NK-92 treated with Interleukin-12 subunit alpha and Interleukin-12 subunit beta, amount 100 ng/mL, for 24 hours (cell line): ENCODE data around the gene ULBP1.
"Not testable (repeated sequence)": the region's sequence is repeated elsewhere in the genome, so short reads cannot be mapped to it uniquely, and the experiment has no call there.

Experiments
- DNase-seq: peaks from one replicate; lab custom pipeline; 2025; lab: John Stamatoyannopoulos, UW

ULBP1 gene

GRCh38 chr6:149975400-149975799 lies 11.7 kb downstream of the ULBP1 start:
- no peak for DNase-seq

- no peak for DNase-seq
These were observed 13.5 kb downstream of the ULBP1 start for GRCh38 chr6:149977221-149977620.

- no peak for DNase-seq
These were observed 14.9 kb downstream of the ULBP1 start for GRCh38 chr6:149978610-149979009.

- no peak for DNase-seq
These were observed 15.6 kb downstream of the ULBP1 start for GRCh38 chr6:149979293-149979692.

GRCh38 chr6:149983145-149983544 lies 19.4 kb downstream of the ULBP1 start:
- no peak for DNase-seq

- no peak for DNase-seq
These were observed 21.0 kb downstream of the ULBP1 start for GRCh38 chr6:149984773-149985172.

- DNase-seq = no peak
These were observed 21.8 kb downstream of the ULBP1 start for GRCh38 chr6:149985481-149985937.

GRCh38 chr6:149987602-149988107 lies 23.9 kb downstream of the ULBP1 start:
- no peak for DNase-seq

GRCh38 chr6:149988550-149989346 lies 25.0 kb downstream of the ULBP1 start:
- no peak for DNase-seq

GRCh38 chr6:149990212-149990660 lies 26.5 kb downstream of the ULBP1 start:
- no peak for DNase-seq

- DNase-seq = no peak
These were observed 27.1 kb downstream of the ULBP1 start for GRCh38 chr6:149990661-149991471.

- not testable (repeated sequence) for DNase-seq
These were observed 27.7 kb downstream of the ULBP1 start for GRCh38 chr6:149991472-149991795.

GRCh38 chr6:149991838-149992237 lies 28.1 kb downstream of the ULBP1 start:
- DNase-seq = no peak

GRCh38 chr6:149995235-149995750 lies 31.6 kb downstream of the ULBP1 start:
- DNase-seq = no peak

- DNase-seq = no peak
These were observed 32.2 kb downstream of the ULBP1 start for GRCh38 chr6:149995971-149996370.

- no peak for DNase-seq
These were observed 35.9 kb downstream of the ULBP1 start for GRCh38 chr6:149999636-150000035.

GRCh38 chr6:150001295-150002008 lies 37.7 kb downstream of the ULBP1 start:
- peak; percentile 25 for DNase-seq

- DNase-seq = no peak
These were observed 39.0 kb downstream of the ULBP1 start for GRCh38 chr6:150002710-150003109.

- not testable (repeated sequence) for DNase-seq
These were observed 39.9 kb downstream of the ULBP1 start for GRCh38 chr6:150003599-150003998.

GRCh38 chr6:150004101-150004782 lies 40.5 kb downstream of the ULBP1 start:
- DNase-seq = peak; percentile 85
